ENCODE results near the gene TGFBR2. TPM values are rescaled to one million over a fixed set of nuclear protein-coding genes. Genes with fewer than 3 reads are reported as not detected.

Gene TGFBR2
- total RNA-seq, 2 donors from 2014 or later, result 53.0 to 69.6 TPM

GRCh38 chr3:30742796-30743619 lies 136.6 kb downstream of the TGFBR2 start:
- DNase-seq (ENCODE audit: low spot score), result no peak
- TF ChIP-seq, protein P1, sequence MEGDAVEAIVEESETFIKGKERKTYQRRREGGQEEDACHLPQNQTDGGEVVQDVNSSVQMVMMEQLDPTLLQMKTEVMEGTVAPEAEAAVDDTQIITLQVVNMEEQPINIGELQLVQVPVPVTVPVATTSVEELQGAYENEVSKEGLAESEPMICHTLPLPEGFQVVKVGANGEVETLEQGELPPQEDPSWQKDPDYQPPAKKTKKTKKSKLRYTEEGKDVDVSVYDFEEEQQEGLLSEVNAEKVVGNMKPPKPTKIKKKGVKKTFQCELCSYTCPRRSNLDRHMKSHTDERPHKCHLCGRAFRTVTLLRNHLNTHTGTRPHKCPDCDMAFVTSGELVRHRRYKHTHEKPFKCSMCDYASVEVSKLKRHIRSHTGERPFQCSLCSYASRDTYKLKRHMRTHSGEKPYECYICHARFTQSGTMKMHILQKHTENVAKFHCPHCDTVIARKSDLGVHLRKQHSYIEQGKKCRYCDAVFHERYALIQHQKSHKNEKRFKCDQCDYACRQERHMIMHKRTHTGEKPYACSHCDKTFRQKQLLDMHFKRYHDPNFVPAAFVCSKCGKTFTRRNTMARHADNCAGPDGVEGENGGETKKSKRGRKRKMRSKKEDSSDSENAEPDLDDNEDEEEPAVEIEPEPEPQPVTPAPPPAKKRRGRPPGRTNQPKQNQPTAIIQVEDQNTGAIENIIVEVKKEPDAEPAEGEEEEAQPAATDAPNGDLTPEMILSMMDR (IDR thresholded peaks at IDR 0.05), result no peak
- no peak for TF ChIP-seq POLR2A (IDR thresholded peaks at IDR 0.05)
- no peak for TF ChIP-seq POLR2AphosphoS5 (IDR thresholded peaks at IDR 0.05)

More at GRCh38 chr3:30742796-30743619, 136.6 kb downstream of the TGFBR2 start:
- Histone ChIP-seq H3K36me3 (no peaks in the 10 kb centered on the region), H3K4me1 (replicated peaks) (no peaks in the 10 kb centered on the region), H3K27ac (no peak overlapping the region), H3K27me3 (replicated peaks; ENCODE audit: insufficient read depth) (no peaks in the 10 kb centered on the region), H3K9me3 (no peaks in the 10 kb centered on the region), H3K4me3 (no peak overlapping the region)
- whole genome bisulfite sequencing, result 87% methylated on average over 4 of the region's 4 CpGs
- intact Hi-C loops (cut with DNase I), result no loop called here

Data from prostate gland (tissue), 2 donors.